ENCODE results near the gene SLC12A4. TPM values are rescaled to one million over a fixed set of nuclear protein-coding genes. Genes with fewer than 3 reads are reported as not detected.
A peak's percentile ranks its signal among the peaks of the same experiment; 100 is the strongest.

The SLC12A4 gene
- total RNA-seq, 2 donors from 2014 or later = 32.6 to 89.1 TPM

DNA sequence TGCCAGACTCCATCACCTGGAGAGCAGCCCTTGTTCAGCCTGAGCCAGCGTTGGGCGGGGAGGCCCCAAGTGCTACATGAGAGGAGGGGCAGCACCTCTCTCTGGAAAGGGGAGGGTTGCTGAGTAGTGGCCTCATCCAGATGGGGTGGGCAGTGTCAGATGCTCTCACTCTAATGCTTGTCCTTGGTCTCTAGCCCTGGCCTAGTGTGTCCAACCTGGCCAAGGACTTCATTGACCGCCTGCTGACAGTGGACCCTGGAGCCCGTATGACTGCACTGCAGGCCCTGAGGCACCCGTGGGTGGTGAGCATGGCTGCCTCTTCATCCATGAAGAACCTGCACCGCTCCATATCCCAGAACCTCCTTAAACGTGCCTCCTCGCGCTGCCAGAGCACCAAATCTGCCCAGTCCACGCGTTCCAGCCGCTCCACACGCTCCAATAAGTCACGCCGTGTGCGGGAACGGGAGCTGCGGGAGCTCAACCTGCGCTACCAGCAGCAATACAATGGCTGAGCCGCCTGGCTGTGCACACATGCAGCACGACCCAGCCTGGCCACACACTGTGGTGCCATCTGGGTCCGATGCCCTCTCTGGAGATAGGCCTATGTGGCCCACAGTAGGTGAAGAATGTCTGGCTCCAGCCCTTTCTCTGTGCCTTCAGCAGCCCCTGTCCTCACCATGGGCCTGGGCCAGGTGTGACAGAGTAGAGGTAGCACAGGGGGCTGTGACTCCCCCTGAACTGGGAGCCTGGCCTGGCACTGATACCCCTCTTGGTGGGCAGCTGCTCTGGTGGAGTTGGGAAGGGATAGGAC, 41.1 kb downstream of the SLC12A4 start:
- Histone ChIP-seq H3K27me3 (replicated peaks; ENCODE audit: insufficient read depth) (no peaks in the 10 kb centered on the region), H3K4me1 (replicated peaks) (peaks cover 12% of the 10 kb centered on the region), H3K9me3 (no peaks in the 10 kb centered on the region), H3K36me3 (no peaks in the 10 kb centered on the region), H3K27ac (peak overlapping the region in 1 of 2 donors; percentile 76), H3K4me3 (no peak overlapping the region)
- no peak for DNase-seq (ENCODE audit: low spot score)
- TF ChIP-seq POLR2A (IDR thresholded peaks at IDR 0.05) (no peak), POLR2AphosphoS5 (IDR thresholded peaks at IDR 0.05) (no peak)
- TF ChIP-seq, protein P1, sequence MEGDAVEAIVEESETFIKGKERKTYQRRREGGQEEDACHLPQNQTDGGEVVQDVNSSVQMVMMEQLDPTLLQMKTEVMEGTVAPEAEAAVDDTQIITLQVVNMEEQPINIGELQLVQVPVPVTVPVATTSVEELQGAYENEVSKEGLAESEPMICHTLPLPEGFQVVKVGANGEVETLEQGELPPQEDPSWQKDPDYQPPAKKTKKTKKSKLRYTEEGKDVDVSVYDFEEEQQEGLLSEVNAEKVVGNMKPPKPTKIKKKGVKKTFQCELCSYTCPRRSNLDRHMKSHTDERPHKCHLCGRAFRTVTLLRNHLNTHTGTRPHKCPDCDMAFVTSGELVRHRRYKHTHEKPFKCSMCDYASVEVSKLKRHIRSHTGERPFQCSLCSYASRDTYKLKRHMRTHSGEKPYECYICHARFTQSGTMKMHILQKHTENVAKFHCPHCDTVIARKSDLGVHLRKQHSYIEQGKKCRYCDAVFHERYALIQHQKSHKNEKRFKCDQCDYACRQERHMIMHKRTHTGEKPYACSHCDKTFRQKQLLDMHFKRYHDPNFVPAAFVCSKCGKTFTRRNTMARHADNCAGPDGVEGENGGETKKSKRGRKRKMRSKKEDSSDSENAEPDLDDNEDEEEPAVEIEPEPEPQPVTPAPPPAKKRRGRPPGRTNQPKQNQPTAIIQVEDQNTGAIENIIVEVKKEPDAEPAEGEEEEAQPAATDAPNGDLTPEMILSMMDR (IDR thresholded peaks at IDR 0.05) = no peak
- WGBS = 90% methylated on average over 22 of the region's 22 CpGs
- intact Hi-C loops (cut with DNase I) = loop anchor here (5.0 kb wide), 1 partner anchor 255 kb away; no protein-coding TSS in a partner anchor

DNA sequence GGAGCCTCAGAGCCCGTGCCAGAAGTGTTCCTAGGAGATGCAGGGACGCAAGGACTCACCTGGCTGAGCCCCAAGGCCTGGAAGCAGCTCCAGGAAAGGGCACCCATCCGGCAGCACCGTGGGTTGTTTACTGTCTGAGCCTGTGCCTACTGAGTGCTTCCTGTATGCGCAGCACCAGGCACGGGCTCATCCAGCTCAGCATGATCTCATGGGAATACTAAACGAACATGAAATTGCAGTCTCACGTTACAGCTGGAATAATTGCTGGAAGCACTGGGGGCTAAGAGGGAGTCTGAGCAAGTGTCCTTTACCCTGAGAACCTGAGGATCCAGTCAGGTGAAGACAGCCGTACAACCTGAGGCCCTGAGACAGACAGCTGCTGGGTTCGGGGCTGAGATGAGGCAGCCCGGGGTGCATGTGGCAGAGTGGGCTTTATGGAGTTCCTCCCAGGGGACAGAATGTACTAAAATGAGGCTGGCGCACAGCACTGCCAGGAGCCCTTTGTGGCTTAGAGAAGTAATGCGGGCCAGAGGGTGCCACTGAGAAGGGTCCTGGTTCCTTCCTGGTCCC, 42.2 kb downstream of the SLC12A4 start:
- no peaks in the 10 kb centered on the region for H3K36me3 ChIP-seq
- H3K9me3 ChIP-seq = no peaks in the 10 kb centered on the region
- H3K4me1 ChIP-seq (replicated peaks) = peaks cover 12% of the 10 kb centered on the region
- peak; percentile 70 for DNase-seq (ENCODE audit: low spot score)
- H3K27me3 ChIP-seq (replicated peaks; ENCODE audit: insufficient read depth) = no peaks in the 10 kb centered on the region
- peak overlapping the region; percentile 65 to 76 for H3K27ac ChIP-seq
- WGBS = 35% methylated on average over 10 of the region's 13 CpGs
- no peak overlapping the region for H3K4me3 ChIP-seq
- TF ChIP-seq POLR2A (IDR thresholded peaks at IDR 0.05) (no peak), POLR2AphosphoS5 (IDR thresholded peaks at IDR 0.05) (peak; percentile 80)
- TF ChIP-seq, protein P1 (IDR thresholded peaks at IDR 0.05) = no peak
- intact Hi-C loops (cut with DNase I) = loop anchor here (5.0 kb wide), 1 partner anchor 254 kb away; no protein-coding TSS in a partner anchor

DNA sequence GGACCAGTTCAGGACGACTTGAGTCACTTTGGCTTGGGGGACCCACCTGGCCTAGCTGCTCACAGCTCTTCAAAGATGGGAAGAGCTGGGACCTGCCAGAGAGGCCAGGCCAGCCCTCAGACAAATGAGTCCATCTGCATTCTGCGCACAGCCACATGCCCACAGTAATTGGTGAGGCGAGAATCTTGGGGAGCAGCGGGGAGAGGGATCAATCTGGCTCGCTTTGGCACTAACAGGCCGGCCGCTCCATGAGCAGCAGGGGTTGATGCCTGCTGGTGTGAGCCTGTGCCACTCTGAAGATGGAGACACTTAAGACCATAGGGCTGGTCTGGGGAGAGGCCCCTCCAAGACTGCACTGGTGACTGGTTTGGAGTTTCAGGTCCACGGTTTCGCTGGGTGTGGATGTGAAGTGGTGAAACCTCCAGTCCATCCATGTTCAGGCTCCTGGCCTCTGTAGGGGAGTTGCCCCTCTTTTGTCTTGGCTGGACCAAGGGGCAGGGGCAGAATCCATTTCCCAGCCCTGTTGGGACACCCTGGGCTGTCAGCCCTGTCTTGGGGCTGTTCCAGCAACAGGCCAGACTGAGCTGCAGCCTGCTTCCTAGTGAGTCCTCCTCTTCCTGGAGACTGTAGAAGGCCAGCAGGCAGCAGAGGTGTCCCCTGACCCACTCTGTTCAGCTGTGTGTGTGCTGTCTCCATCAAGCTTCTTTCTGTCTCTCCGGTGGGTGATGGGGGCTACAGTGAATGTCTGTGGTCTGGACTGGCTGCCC, 44.1 kb downstream of the SLC12A4 start:
- no peaks in the 10 kb centered on the region for H3K27me3 ChIP-seq (replicated peaks; ENCODE audit: insufficient read depth)
- H3K4me3 ChIP-seq = no peak overlapping the region
- H3K36me3 ChIP-seq = no peaks in the 10 kb centered on the region
- H3K27ac ChIP-seq = no peak overlapping the region
- DNase-seq (ENCODE audit: low spot score) = no peak
- 85% methylated on average over 10 of the region's 10 CpGs for WGBS
- no peaks in the 10 kb centered on the region for H3K9me3 ChIP-seq
- TF ChIP-seq POLR2A (IDR thresholded peaks at IDR 0.05) (no peak), POLR2AphosphoS5 (IDR thresholded peaks at IDR 0.05) (no peak)
- TF ChIP-seq, protein P1 (IDR thresholded peaks at IDR 0.05) = no peak
- peaks cover 12% of the 10 kb centered on the region for H3K4me1 ChIP-seq (replicated peaks)
- intact Hi-C loops (cut with DNase I) = no loop called here

DNA sequence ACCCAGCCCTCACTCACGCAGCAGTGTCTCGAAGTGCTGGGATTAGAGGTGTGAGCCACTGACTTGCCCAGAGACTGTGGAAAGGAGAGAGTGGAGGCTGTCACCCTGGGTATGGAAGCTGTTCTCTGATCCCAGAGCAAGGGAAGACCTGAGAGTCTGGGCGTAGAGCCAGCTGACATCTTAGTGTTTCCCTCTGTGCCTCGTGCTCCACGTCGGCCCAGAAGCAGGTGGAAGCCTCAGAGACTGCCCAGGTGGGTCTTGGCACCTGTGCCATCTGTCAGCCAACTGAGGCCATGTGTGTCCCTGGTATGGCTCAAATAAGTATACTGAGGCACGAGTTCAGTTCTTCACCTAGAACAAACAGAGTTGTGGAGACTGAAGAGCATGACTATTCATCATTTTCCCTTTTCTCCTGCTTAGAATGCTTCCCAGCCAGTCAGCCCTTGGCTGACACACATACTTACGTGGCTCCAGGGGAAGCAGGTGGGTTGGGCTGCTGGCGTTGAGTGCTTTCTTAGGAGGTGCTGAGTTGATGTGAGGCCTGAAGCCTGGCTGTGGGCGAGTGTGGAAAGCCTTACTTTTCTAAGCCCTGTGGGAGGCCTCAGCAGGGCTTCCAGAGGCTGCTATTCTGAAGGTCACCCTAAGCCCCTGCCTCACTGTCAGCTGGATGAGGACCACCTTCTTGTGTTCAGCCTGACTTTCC, 44.9 kb downstream of the SLC12A4 start:
- Histone ChIP-seq H3K36me3 (no peaks in the 10 kb centered on the region), H3K4me3 (no peak overlapping the region), H3K9me3 (no peaks in the 10 kb centered on the region), H3K27me3 (replicated peaks; ENCODE audit: insufficient read depth) (no peaks in the 10 kb centered on the region), H3K4me1 (replicated peaks) (peaks cover 12% of the 10 kb centered on the region), H3K27ac (no peak overlapping the region)
- intact Hi-C loops (cut with DNase I) = no loop called here
- DNase-seq (ENCODE audit: low spot score) = peak; percentile 44
- 51% methylated on average over 10 of the region's 10 CpGs for WGBS
- no peak for TF ChIP-seq POLR2AphosphoS5 (IDR thresholded peaks at IDR 0.05)
- TF ChIP-seq POLR2A (IDR thresholded peaks at IDR 0.05) = no peak
- TF ChIP-seq, protein P1 (IDR thresholded peaks at IDR 0.05) = no peak
